ENCODE data around the gene KPNA3.

DNA sequence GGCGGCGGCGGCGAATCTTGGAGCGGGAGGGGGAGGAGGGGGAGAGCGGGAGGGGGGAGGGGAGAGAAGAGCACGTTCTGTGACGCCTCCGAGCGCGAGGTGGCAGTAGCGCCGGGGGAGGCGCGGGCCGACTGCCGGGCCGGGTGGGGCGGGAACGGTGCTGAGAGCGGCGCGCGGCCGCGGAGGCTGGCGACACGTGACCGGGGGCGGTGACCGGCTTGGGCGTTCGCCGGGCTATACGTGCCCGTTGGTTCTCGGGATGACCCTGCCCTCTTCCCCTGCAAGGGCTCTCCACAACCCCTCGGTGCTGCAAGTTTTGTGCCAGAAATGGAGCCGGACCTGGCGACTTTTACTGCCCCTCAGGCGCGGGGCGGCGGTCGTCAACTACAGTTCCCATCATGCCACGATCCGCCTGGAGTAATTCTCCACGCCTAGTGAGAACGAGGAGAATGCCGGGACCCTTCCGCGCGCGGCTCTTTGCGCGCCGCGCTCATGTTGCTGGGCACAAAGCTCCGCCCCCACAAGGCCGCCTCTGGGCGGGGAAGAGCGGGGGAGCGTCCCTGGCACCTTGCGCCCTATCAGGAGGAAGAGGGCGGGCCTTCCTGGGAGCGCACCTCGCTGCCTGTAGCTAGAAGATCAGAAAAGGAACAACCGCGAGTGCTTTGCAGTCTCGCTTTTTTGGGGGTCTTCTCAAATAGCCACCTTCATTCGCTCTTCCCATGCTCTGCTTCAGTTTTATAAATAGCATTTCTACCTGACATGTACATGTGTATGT is at the start of gene KPNA3:
- TF ChIP-seq EZH2 (IDR thresholded peaks at IDR 0.05; ENCODE audit: insufficient read depth, poor library complexity, severe bottlenecking) (no peak), EZH2phosphoT487 (IDR thresholded peaks at IDR 0.05; ENCODE audit: insufficient read depth, low read depth) (no peak)

Data from GM23248 (cell line).